HepG2 (cell line): ENCODE data around the gene SYNDIG1.

Source experiments
- ATF3 ChIP-seq: sonication (generic); formaldehyde crosslinking; IDR thresholded peaks from 2 replicates; pipeline ENCODE4 v1.4.0; 2020; ENCODE audit warnings: missing genetic modification reagents
- CHD4 ChIP-seq: fragments of 200-600 bp; sonication (generic); IDR thresholded peaks from 2 replicates; pipeline ENCODE4 v1.7.0; 2017; ENCODE audit warnings: mild to moderate bottlenecking, low read length, borderline replicate concordance
- MXD4 ChIP-seq: IDR thresholded peaks from 2 replicates; pipeline ENCODE4 v1.6.1; 2016; ENCODE audit warnings: mild to moderate bottlenecking, missing biosample characterization, missing genetic modification reagents
- NFATC3 ChIP-seq: sonication (generic); formaldehyde crosslinking; IDR thresholded peaks from 2 replicates; pipeline ENCODE4 v1.5.1; 2020; ENCODE audit warnings: mild to moderate bottlenecking, missing genetic modification reagents
- REST ChIP-seq, 2 experiments: IDR thresholded peaks; 2 replicates each; pipeline ENCODE4 v1.6.1; 2011 to 2012; ENCODE audit warnings: low read length in 2 of 2, borderline replicate concordance in 1 of 2, low read depth in 1 of 2, mild to moderate bottlenecking in 1 of 2, moderate library complexity in 1 of 2
- SRF ChIP-seq: IDR thresholded peaks from 2 replicates; pipeline ENCODE4 v1.6.1; 2011; ENCODE audit warnings: mild to moderate bottlenecking, low read depth, low read length, moderate library complexity
- ZFP91 ChIP-seq: sonication (generic); formaldehyde crosslinking; IDR thresholded peaks from 2 replicates; pipeline ENCODE4 v1.9.0; 2022; ENCODE audit warnings: missing genetic modification reagents, mild to moderate bottlenecking, borderline replicate concordance

GRCh38 chr20:24493661-24494459 lies 24.4 kb downstream of the SYNDIG1 start:
- TF ChIP-seq SRF (no peak), REST (IDR thresholded peaks at IDR 0.05; ENCODE audit: borderline replicate concordance in 1 of 2, low read depth in 1 of 2, low read length in 2 of 2) (no peak), CHD4 (no peak), ATF3 (no peak), MXD4 (no peak), ZFP91 (CRISPR knock-in tag) (no peak), NFATC3 (CRISPR knock-in tag) (no peak)
